Upper lobe of left lung (tissue), 6 donors: ENCODE data around the gene NSMCE1. TPM values are rescaled to one million over a fixed set of nuclear protein-coding genes. Genes with fewer than 3 reads are reported as not detected.

Experiments
- ATAC-seq, 2 donors: fragments of 200-7000 bp; cut with Tn5 transposase; one replicate each; pipeline ENCODE4 v1.9.1; 2022; ENCODE audit warnings: mild to moderate bottlenecking in 2 of 2, moderate library complexity in 2 of 2; ENCODE audit not compliant: low FRiP score in 2 of 2
- DNase-seq, 2 donors: peaks; one replicate each; pipeline ENCODE4 v3.0.0-alpha.2; 2019 to 2020
- H3K27ac ChIP-seq, 4 donors: fragments of 200-600 bp; sonication (generic); one replicate each; pipeline ENCODE4 v1.5.1; 2016 to 2019
- H3K27me3 ChIP-seq, 4 donors: fragments of 200-600 bp; sonication (generic); one replicate each; pipeline ENCODE4 v1.5.1; 2017 to 2019
- H3K36me3 ChIP-seq, 4 donors: fragments of 200-600 bp; sonication (generic); one replicate each; pipeline ENCODE4 v1.5.1; 2016 to 2019
- H3K4me1 ChIP-seq, 4 donors: fragments of 200-600 bp; sonication (generic); one replicate each; pipeline ENCODE4 v1.5.1; 2018 to 2019
- H3K4me3 ChIP-seq, 4 donors: fragments of 200-600 bp; sonication (generic); one replicate each; pipeline ENCODE4 v1.5.1; 2017 to 2019; ENCODE audit warnings: mild to moderate bottlenecking in 2 of 4, moderate library complexity in 1 of 4
- H3K9me3 ChIP-seq, 4 donors: fragments of 200-600 bp; sonication (generic); one replicate each; pipeline ENCODE4 v1.5.1; 2018 to 2019
- CTCF ChIP-seq, 6 experiments: fragments of 450-650 bp in 4 of 6; fragments of 200-600 bp in 2 of 6; sonication (generic) in 2 of 6; IDR thresholded peaks; one replicate each; pipeline ENCODE4 v1.5.1; 2016 to 2019; ENCODE audit warnings: antibody characterized with exemption in 6 of 6
- EP300 ChIP-seq, 4 donors: sonication (generic); formaldehyde crosslinking; IDR thresholded peaks; one replicate each; pipeline ENCODE4 v1.5.1; 2017; ENCODE audit warnings: antibody characterized with exemption in 4 of 4, control low read depth in 2 of 4
- POLR2A ChIP-seq, 4 donors: fragments of 450-650 bp; IDR thresholded peaks; one replicate each; pipeline ENCODE4 v1.5.1; 2016 to 2017; ENCODE audit warnings: antibody characterized with exemption in 4 of 4, mild to moderate bottlenecking in 2 of 4
- POLR2AphosphoS5 ChIP-seq, 2 donors: sonication (generic); formaldehyde crosslinking; IDR thresholded peaks; one replicate each; pipeline ENCODE4 v1.5.1; 2017; ENCODE audit warnings: antibody characterized with exemption in 2 of 2
- WGBS, 2 donors: methylation state at CpG; one replicate each; pipeline ENCODE4 v1.1.5; 2017 to 2018; 5-methylcytosine and 5-hydroxymethylcytosine counted together
- total RNA-seq, 6 donors: library from RNA; depleted of rRNA in 4 of 6; stranded (reverse); fragments of >200 nt in 4 of 6; gene quantifications; one replicate each; pipeline versions ENCODE4 v1.1.0 to v1.2.1, GENCODE V29; 2016 to 2021
- donor health status: DM: no; HTN: no; CAD: no; lungs with moderate emphysema.
- donor health status: DM: no; HTN: yes; CAD: no; lungs with severe emphysema.

The NSMCE1 gene
- total RNA-seq, 6 donors from 2014 or later, result 14.7 to 50.6 (median 31.0) TPM

DNA sequence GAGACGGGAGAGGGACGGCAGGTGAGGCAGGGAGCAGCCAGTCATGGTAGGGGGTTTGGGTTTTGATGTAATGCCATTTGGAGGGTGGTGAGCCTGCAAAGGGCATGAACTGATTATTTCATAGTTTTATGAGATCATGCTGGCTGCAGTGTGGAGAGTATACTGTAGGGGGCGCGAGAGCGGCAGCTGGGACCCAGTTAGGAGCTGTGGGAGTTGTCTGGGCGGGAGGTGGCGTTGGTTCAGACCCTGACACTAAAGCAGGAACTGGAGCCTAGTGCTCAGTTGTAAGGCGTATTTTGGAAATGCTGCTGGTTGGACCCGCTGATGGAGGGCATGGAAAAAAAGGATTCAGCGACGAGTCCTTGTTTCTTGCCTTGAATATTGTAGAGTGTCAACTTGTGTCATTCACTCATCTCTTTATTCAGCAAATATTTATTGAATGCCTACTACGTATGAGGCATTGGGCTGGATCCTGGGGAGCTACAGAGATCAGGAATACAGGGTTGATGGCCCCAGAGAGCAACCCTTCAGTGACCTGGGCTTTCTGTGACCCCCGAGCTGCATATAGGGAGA is 89.0 kb downstream of the NSMCE1 start:
- WGBS, 2 donors, result 19 to 20% methylated on average over 13 of the region's 13 CpGs
- peaks cover 0 to 10% (median 9%) of the 10 kb centered on the region in 4 donors for H3K4me1 ChIP-seq
- ATAC-seq, result peak; percentile 88 to 98

DNA sequence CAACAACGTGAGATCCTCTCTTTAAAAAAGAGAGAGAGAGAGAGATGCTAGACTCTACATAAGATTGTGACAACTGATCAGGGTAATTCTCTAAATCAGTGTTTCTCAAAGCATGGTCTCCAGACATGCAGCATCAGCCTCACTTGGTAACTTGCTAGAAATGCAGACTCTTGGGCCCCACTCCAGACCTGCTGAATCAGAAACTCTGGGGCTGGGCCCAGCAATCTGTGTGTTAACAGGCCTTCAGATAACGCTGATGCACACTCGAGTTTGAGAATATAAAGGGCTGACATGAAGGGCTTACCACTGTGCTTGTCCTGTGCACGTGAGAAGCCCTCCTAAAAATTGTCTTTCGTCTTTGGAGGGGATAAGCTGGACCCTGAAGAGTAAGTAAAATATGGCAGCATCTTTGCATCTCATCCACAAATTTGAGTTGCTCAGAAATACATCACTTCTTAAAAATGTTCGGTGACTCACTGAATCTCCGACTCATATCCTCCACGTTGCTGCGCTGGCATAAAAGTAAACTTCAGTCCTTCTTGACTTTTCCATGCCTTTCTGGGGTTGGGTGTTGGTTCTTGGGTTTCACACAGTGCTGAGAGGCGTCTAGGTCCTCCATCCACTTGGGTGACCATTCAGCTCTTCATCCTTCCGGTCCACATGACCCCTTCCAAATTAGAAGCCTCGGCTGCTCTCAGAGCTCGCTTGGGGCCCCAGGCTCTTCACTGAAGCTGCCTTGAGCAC is 91.4 kb downstream of the NSMCE1 start:
- no peak overlapping the region for H3K27ac ChIP-seq
- no peak for TF ChIP-seq POLR2A (IDR thresholded peaks at IDR 0.05)
- TF ChIP-seq CTCF (IDR thresholded peaks at IDR 0.05), result no peak
- TF ChIP-seq EP300 (IDR thresholded peaks at IDR 0.05), result no peak
- no peak for TF ChIP-seq POLR2AphosphoS5 (IDR thresholded peaks at IDR 0.05)
- ATAC-seq, result no peak
- no peak for DNase-seq
- no peaks in the 10 kb centered on the region for H3K9me3 ChIP-seq
- no peaks in the 10 kb centered on the region for H3K36me3 ChIP-seq
- peaks cover 0 to 10% (median 9%) of the 10 kb centered on the region in 4 donors for H3K4me1 ChIP-seq
- H3K4me3 ChIP-seq, result no peak overlapping the region
- H3K27me3 ChIP-seq, result no peaks in the 10 kb centered on the region
- 88% methylated on average over 13 of the region's 13 CpGs for WGBS, 2 donors

More for the DNA sequence above, 89.0 kb downstream of the NSMCE1 start:
- no peaks in the 10 kb centered on the region for H3K36me3 ChIP-seq
- TF ChIP-seq POLR2AphosphoS5 (IDR thresholded peaks at IDR 0.05), result no peak
- TF ChIP-seq CTCF (IDR thresholded peaks at IDR 0.05), result peak; percentile 89 to 94 (median 93)
- no peaks in the 10 kb centered on the region for H3K9me3 ChIP-seq
- no peak overlapping the region for H3K4me3 ChIP-seq
- no peak overlapping the region for H3K27ac ChIP-seq
- peak; percentile 28 to 88 for DNase-seq
- H3K27me3 ChIP-seq, result no peaks in the 10 kb centered on the region

DNA sequence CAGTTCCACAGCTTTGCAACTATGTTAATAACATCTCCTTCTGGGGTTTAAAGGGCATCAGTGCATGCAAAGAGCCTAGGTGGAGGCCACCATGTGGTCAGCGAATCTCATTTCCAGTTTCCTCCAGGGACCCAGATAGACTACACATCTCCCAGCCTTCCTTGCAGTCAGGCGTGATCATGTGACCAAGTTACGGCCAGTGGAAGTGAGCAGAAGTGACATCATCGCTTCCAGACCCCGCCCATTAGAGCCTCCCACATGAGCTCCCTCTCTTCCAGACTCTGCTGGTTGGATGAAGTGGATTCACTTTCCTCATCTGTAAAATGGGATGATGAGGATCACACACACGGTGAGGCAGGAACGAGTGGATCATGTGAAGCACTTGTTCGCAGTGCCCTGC is 92.7 kb downstream of the NSMCE1 start:
- DNase-seq, result no peak
- Histone ChIP-seq H3K4me1 (peaks cover 0 to 10% (median 9%) of the 10 kb centered on the region in 4 donors), H3K9me3 (no peaks in the 10 kb centered on the region), H3K27ac (no peak overlapping the region), H3K36me3 (no peaks in the 10 kb centered on the region), H3K4me3 (no peak overlapping the region), H3K27me3 (no peaks in the 10 kb centered on the region)
- 91 to 94% methylated on average over 7 to 8 of the region's 8 CpGs for WGBS, 2 donors
- ATAC-seq, result no peak
- TF ChIP-seq CTCF (IDR thresholded peaks at IDR 0.05) (no peak), EP300 (IDR thresholded peaks at IDR 0.05) (no peak), POLR2AphosphoS5 (IDR thresholded peaks at IDR 0.05) (no peak), POLR2A (IDR thresholded peaks at IDR 0.05) (no peak)

Other genes with a start within 250 kb of the NSMCE1 start
- gene C16orf82, start 201.8 kb downstream of the NSMCE1 start, total RNA-seq, result not detected
- 10 to 100 TPM in 1 of 6 donors, 1 to 10 TPM in 5; 5.1 to 50.3 (median 6.2) TPM for gene KDM8, start 65.2 kb downstream of the NSMCE1 start, total RNA-seq
- 100 to 1,000 TPM in 5 of 6 donors, 10 to 100 TPM in 1; 87.0 to 202 (median 153) TPM for gene IL4R, start 45.2 kb upstream of the NSMCE1 start, total RNA-seq
- 10 to 100 TPM in 1 of 6 donors, 1 to 10 TPM in 5; 2.0 to 10.1 (median 3.6) TPM for gene IL21R, start 133.4 kb upstream of the NSMCE1 start, total RNA-seq